22Rv1 (cell line): Measurements from ENCODE around the gene NAV1.
"Not testable (repeated sequence)": the region's sequence is repeated elsewhere in the genome, so short reads cannot be mapped to it uniquely, and the experiment has no call there.

Source experiments
- H3K27ac ChIP-seq: fragments of 450-650 bp; 2 replicates; pipeline ENCODE4 v1.5.1; 2017
- ZFX ChIP-seq: fragments of 450-650 bp; IDR thresholded peaks from 2 replicates; pipeline ENCODE4 v1.6.1; 2017; ENCODE audit warnings: antibody characterized with exemption, borderline replicate concordance
- TF ChIP-seq, protein P1 (sequence below): fragments of 450-650 bp; IDR thresholded peaks from 2 replicates; pipeline ENCODE4 v1.5.1; 2017; ENCODE audit warnings: mild to moderate bottlenecking

NAV1 gene, protein sequence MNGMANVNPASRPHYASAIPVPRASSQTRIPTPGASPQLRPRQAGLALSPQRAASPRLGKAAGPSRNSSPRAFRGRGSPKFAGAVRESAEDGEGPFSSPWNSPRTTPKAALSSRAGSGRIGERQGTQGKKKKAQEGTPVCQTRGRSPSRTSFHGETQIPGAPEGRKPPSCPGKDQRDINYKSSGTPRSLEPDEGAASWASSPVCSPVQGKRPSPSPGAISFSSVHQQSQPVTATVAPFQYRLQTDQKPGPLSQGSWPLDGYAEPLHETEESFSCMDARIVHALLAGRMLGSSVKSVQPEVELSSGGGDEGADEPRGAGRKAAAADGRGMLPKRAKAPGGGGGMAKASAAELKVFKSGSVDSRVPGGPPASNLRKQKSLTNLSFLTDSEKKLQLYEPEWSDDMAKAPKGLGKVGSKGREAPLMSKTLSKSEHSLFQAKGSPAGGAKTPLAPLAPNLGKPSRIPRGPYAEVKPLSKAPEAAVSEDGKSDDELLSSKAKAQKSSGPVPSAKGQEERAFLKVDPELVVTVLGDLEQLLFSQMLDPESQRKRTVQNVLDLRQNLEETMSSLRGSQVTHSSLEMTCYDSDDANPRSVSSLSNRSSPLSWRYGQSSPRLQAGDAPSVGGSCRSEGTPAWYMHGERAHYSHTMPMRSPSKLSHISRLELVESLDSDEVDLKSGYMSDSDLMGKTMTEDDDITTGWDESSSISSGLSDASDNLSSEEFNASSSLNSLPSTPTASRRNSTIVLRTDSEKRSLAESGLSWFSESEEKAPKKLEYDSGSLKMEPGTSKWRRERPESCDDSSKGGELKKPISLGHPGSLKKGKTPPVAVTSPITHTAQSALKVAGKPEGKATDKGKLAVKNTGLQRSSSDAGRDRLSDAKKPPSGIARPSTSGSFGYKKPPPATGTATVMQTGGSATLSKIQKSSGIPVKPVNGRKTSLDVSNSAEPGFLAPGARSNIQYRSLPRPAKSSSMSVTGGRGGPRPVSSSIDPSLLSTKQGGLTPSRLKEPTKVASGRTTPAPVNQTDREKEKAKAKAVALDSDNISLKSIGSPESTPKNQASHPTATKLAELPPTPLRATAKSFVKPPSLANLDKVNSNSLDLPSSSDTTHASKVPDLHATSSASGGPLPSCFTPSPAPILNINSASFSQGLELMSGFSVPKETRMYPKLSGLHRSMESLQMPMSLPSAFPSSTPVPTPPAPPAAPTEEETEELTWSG (N-terminal part only)

DNA sequence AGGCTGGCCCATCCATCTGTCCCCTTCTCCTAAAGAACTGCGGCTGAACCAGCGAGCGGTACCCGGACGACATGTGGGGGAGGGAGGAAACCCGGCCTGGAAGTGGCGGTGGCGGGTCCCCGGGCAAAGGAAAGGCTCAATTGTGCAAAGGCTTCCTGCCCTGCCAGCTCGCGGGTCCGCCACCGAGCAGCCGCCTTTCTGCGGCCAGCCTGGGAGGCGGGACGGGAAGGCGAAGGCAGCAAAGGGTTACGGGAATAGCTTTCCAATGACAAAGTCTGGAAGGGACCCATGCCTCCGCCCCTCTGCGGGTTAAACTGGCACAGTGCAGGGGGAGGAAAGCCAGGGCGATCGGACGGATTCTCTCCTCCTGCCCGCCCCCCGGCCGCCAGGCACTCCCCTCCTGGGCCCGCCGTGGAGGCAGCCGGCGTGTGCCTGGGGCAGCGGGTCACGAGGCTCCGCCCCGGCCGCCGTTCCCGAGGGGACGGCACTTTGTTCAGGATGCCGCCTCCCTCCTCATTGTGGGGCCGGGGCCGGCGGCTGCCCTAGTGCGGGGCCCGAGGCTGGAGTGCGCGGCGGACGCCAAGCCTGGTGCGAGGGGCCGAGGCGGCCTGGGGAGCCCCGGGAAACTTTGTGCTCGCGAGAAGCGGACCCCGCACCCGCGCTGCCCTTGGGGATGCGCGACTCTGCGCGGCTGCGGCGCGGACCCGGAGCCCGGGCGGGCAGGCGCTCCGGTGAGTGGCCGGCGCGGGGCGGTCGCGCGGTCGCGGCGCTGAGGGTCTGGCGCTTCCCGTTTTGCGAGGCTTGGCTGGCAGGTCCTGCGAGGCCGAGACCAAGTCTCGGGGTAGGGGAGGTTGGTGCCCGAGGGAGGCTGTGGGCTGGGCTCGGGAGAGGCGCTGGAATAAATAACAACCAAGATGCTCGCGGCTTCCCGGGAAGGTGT is at the start of gene NAV1:
TSS of gene NAV1 (plus strand) at position 516 of the 940 bp plus-strand sequence. CDS start 83,758 bp downstream, outside the sequence.
- H3K27ac ChIP-seq, result no peak within 1 kb of the TSS
- no peak for TF ChIP-seq ZFX
- TF ChIP-seq, protein P1, sequence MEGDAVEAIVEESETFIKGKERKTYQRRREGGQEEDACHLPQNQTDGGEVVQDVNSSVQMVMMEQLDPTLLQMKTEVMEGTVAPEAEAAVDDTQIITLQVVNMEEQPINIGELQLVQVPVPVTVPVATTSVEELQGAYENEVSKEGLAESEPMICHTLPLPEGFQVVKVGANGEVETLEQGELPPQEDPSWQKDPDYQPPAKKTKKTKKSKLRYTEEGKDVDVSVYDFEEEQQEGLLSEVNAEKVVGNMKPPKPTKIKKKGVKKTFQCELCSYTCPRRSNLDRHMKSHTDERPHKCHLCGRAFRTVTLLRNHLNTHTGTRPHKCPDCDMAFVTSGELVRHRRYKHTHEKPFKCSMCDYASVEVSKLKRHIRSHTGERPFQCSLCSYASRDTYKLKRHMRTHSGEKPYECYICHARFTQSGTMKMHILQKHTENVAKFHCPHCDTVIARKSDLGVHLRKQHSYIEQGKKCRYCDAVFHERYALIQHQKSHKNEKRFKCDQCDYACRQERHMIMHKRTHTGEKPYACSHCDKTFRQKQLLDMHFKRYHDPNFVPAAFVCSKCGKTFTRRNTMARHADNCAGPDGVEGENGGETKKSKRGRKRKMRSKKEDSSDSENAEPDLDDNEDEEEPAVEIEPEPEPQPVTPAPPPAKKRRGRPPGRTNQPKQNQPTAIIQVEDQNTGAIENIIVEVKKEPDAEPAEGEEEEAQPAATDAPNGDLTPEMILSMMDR, result no peak

DNA sequence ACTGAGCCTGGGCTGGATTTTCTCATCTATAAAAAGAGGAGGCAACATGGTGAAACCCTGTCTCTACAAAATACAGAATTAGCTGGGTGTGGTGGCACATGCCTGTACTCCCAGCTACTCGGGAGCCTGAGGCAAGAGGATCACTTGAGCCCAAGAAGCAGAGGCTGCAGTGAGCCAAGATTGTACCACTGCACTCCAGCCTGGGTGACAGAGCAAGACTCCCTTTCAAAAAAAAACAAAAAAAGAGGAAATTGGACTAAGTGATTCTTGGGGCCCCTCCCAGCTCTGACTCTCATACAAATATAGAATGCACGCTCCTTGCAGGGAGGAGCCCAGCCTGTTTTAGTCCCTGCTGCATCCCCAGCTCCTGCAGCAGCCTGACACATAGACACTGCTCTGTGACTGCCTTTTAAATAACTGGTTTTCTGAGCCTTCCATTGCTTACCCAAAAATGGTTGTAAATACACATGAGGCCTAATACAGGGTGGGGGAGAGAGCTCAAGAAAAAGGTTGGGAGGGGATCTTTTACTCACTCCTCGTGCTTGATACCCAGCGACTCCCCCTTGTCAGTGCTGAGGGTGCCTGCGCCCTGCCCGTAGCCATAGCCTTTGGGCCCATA is 49.2 kb upstream of the NAV1 start:
- TF ChIP-seq, protein P1, result no peak
- no peak for TF ChIP-seq ZFX

GRCh38 chr1:201490708-201491131 is 48.2 kb upstream of the NAV1 start:
- H3K27ac ChIP-seq, result no peak overlapping the region
- no peak for TF ChIP-seq ZFX
- TF ChIP-seq, protein P1, result no peak

More for the DNA sequence above, 49.2 kb upstream of the NAV1 start:
- H3K27ac ChIP-seq, result no peak overlapping the region

DNA sequence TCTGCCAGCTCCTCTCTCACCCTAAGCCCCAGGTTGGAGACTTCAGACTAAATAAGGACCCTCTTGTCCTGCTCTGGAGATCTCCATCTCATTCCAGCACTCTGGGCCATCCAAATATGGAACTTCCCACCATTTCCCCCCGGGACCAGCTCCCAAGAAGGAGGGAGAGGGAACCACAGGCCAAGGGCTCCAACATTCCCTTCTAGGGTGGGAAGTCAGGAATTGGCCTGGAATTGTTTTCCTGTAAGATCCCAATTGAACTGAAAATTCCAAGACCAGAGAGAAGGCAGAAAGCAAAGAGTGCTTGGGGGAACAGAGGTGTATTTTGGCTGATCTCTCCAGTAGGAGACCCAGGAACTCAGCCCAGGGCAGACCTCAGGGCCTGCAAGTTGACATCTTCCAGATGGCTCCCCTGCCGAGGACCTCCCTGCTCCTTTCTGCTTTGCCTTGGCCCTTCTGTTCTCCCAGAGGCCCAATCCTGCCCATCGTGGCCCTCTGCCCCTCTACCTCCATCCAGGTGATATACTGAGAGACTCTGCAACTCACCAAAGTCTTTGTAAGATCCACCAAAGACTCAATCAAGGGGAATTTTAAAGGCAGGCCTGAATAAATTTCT is 46.9 kb upstream of the NAV1 start:
- H3K27ac ChIP-seq, result no peak overlapping the region
- TF ChIP-seq ZFX, result no peak
- TF ChIP-seq, protein P1, result no peak

DNA sequence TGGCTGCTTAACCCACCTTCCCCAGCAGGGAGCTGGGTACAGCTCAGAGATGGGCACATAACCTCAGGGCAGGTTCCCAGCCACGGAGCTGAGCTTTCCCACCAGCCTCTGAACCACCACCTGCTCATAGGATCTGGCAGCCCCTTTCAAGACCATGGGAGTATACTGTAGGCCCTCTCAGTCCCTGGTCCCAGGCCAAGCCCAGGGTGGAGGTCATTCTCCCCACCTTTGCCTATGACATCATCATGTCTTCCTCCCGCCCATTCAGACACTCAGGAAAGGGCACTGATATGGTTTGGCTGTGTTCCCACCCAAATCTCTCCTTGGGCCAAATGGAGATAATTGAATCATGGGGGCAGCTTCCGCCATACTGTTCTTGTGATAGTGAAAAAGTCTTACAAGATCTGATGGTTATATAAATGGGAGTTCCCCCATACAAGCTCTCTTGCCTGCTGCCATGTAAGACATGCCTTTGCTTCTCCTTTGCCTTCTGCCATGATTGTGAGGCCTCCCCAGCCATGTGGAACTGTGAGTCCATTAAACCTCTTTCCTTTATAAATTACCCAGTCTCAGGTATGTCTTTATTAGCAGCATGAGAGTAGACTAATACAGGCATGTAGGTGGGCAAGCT is 45.8 kb upstream of the NAV1 start:
- not testable (repeated sequence) for H3K27ac ChIP-seq

DNA sequence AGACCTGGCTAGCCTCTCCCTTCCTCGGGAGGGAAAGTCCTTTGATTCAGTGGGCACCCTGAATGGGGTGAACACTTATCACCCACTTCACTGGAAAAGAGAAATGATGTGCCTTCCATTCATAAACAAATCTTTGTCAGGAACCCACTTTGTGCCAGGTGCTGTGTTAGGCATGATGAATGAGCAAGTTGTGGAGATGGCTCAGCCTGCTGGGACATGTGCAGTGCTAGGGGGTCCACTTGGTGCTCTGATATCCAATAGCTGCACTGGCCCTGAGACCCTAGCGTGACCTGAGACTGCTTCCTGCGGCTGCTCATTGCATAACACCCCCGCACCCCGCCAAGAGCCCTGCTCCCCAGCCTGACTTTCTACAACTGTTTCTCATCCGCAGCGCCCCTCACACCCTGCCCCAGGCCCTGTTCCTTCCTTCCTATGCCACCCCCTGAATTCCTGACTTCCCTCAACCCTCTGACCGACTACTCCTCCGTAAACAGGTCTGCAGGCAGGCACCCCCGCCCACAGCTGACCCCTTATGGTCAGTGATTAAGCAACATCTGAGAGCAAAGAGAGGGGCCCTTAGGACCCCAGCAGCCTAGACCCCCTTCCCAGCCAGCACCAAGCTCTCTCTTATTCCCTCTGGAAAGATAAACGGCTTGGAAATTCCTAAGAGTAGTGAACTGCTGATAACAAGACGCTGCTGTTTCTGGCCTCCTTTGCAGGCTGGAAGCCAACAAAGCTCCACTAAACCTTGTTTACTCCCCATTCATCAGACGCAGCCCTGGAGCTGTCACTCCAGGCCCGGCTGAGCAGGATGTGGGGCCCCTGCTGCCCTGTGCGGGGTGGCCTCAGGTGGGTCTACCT is 44.9 kb upstream of the NAV1 start:
- TF ChIP-seq, protein P1, result no peak
- TF ChIP-seq ZFX, result no peak
- H3K27ac ChIP-seq, result no peak overlapping the region
